ENCODE data around the gene FCRL1. TPM values are rescaled to one million over a fixed set of nuclear protein-coding genes. Genes with fewer than 3 reads are reported as not detected.
A peak's percentile ranks its signal among the peaks of the same experiment; 100 is the strongest.

FCRL1 gene
- total RNA-seq: not detected in 2 replicates

DNA sequence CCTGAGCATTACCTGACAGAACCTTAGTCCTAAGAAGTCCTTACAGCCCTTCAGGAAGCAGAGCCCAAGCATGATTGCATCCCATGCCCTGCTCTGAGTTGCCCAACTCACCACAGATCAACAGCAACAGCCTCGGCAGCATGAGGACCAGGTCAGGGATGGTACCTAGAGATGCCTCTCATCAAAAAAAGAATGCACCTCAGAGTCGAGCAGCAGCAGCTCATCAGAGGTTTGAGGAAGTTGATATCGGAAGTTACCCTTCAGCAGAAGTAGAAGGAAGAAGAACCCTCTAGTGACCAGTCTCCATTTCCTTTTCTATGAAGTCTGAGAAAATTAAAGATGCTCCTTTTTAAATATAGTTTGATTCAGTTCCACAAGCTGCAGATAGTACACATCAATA lies at the start of gene FCRL1:
Gene FCRL1 (minus strand): TSS at position 225 of the 400 bp plus-strand sequence. CDS start 83 bp downstream, at position 142.
- DNase-seq: no peak

- DNase-seq: no peak
Observed at GRCh38 chr1:157868654-157869053, 48.7 kb upstream of the FCRL1 start.

DNA sequence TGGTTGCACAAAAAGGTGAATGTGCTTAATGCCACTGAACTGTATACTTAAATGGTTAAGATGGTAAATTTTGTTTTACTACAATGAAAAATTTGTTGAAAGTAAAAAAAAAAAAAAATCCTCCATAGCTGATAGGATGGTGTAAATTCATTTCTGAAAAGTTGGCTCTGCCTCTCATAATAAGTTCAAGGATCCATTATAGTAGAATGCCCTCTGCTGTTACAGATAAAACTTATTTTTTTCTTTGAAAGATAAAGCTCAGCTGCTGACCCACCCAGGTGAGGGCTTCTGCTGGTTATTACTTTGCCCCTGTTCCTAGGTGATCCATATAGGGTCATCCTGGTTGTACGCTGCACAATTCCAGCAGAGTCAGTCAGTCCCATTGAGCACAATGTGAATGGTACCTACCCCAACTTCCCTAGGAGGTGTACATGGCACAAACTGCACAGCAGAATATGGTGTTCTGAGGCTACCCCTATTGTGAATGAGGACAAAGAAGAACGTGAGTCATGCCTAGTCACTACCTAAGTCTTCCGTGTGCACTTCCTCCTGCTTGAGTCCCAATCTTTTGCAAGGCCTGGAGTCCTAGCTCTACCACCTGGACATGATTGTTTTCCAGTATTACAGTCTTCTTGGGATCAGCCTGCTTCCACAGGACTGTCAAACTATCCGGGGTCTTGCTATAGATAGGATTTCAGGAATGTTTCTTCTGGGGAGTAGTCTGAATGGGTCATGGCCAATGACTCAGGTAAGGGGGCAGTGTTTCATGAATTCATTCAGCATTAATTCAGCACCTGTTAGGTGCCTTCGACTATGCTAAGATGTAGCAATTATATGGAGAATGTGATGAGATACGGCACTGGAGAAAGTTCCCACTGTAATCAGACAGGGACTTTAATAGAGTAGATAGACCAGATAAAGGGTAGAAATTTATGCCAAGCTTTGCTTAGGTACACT lies 42.5 kb upstream of the FCRL1 start:
- DNase-seq: peak; percentile 13

DNA sequence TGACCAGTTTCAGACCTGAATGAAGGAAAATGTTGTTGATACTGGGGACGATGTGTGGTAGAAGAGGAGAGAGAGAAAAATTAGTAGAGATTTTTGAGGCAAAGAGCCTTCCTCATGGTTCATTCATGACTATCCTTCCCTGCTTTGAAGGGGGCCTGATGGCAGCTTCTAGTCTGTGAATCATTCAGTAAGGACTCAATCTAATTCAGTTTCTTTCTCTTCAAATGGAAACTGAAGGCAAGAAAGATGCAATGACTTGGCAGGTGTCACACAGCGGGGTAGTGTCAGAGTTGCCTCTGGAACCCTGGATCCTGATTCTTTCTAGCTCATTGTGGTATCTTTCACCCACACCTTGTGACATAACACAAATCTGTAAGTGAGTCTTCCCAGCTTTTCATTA lies 36.6 kb upstream of the FCRL1 start:
- DNase-seq: no peak

GRCh38 chr1:157852476-157852875 lies 32.6 kb upstream of the FCRL1 start:
- DNase-seq: no peak

GRCh38 chr1:157849229-157849875 lies 29.4 kb upstream of the FCRL1 start:
- DNase-seq: no peak

DNA sequence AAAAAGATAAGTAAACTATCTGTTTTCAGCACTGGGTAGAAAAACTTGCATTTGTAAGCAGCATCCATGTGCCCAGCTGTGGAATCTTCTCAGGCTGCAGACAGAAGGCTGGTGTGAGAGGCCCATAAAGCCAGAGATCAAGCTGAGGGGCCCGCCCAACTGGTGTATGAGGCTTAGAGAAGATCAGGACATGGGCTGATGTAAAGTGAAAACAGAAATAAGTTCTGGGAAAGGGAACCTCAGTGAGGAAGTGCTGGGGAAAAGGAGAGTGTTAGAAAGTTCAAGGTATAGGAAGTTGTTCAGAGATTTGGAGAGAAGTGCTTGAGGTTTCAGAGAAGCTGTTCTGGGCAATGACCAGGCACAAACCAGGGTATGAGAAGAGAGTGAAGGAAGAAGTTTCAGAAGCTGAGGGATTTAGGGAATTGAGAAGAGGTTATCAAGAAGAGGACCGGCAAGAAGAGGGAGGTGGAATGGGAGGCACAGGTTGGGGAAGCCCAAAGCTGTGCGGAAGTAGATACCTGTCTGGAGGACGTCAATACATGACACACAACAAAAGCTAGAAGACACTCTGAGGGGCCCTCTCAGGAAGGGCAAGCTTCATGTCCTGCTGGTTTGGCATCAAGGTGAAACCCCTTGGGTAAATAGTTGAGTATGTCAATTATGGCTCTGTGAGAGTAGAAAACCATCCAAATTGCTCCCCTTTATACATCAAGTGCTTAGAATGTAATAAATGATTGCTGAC lies 24.3 kb upstream of the FCRL1 start:
- DNase-seq: no peak

- no peak for DNase-seq
Observed at GRCh38 chr1:157842939-157843338, 23.0 kb upstream of the FCRL1 start.

DNA sequence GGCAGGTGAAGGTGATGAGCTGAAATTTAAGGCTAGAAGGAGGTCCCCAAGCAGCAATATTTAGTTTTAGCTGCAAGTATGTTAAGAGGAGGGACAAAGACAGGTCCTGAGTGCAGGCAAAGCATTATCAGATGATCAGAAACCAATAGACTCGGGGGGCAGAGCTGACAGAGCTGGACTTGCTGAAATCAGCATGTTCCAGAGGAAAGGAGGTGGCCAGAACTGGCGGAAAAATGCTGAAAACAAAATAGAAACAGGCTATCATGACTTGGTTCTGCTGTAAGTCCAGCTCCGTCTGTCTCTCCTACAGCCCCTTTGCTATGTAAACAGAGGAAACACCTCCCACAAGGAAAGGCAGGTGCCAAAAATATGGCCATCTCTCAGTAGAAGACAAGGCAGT lies 21.8 kb upstream of the FCRL1 start, which contains the start of gene CD5L:
Gene CD5L (minus strand): TSS at position 101 of the 400 bp plus-strand sequence. CDS start 107 bp downstream, outside the sequence.
- no peak for DNase-seq

GRCh38 chr1:157838966-157839365 lies 19.0 kb upstream of the FCRL1 start:
- DNase-seq: no peak

GRCh38 chr1:157834430-157834829 lies 14.5 kb upstream of the FCRL1 start:
- DNase-seq: no peak

- DNase-seq: no peak
Observed at GRCh38 chr1:157833145-157833544, 13.2 kb upstream of the FCRL1 start.

GRCh38 chr1:157831968-157832626 lies 12.2 kb upstream of the FCRL1 start:
- no peak for DNase-seq

GRCh38 chr1:157830887-157831286 lies 11.0 kb upstream of the FCRL1 start:
- no peak for DNase-seq

- DNase-seq: no peak
Observed at GRCh38 chr1:157829711-157830110, 9.8 kb upstream of the FCRL1 start.

DNA sequence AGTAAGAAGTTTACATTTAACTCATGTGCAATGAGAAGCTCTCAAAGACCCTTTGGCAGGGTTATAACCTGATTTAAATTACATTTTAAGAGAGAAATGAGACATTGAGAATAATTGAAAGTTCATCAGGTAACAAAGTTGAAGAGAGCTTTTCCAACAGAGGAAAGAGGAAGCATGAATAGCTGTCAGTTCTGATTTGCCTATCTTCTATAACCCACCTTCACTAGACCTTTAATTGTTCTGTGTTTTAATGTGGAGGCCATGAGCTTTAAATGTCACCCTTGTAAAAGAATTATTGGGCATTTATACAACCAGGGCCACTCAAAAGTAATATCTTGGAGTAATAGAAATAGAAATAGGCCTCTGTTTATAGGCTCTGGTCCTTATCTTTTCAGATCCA lies 9.3 kb upstream of the FCRL1 start:
- no peak for DNase-seq

DNA sequence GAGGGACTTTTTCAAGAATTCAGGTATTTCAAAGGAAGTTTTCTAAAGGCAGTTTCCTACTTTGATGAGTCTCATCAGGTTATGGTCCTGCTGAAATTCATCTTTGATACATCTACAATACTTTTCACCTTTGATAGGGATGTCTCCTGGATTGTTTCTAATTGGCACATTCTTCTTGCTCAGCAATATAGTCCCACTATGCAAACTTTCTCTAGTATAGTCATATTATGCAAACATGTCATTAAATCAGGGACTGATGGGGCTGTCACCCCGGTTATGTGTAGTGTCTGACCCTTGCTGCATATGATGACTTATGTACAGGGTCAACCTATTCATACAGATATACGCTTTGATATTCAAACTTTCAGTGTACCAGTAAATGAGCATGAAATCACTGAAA lies 379 bp upstream of the FCRL1 start:
- no peak for DNase-seq

- DNase-seq: no peak
Observed at GRCh38 chr1:157819215-157819614, 705 bp downstream of the FCRL1 start.

DNA sequence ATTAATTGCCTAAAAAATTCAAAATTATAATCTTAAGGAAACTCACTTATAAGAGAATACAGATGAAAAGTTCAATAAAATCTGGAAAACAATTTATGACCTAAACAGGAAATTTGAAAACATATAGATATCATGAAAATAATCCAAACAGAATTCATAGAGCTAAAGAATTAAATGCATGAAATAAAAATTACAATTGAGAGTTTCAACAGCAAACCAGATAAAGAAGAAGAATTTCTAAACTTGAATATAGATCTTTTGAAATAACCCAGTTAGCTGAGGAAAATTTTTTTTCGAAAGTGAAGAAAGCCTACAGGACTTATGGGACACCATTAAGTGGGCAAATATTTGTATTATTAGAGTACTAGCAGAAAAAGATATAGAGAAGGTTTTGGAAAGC lies 6.7 kb downstream of the FCRL1 start:
- DNase-seq: no peak

DNA sequence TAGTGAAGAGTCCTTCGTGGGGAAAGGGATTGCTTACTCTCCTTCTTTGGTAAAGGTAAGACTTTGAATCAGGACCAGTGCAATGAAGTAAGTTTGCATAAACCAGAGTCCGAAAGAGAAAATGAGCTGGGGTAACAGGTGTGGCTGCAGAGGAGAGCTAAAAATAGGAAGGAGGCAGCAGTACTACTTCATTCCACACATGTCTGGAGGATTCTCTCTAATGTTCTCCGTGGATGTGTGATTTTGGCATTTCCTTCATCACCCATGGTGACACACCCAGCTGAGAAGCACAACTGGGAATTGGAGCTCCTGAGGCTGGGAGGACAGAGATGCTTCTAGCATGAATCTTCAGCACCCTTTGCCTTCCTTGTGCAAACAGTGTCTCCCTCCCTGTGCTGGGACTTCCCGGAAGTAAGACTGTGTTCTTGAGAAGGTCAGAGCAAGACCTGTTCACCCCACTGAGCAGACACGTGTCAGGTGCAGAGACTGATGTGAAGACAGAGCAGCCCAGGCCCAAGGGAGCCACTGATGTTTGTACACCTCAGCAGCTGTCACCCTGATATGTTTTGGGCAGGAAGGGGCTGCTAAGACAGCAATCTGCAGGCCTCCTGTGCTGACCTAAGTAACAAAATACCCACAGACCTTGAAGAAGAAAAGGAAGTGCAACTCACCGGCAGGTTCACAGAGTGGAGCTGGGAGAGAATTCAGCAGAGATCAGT lies 13.3 kb downstream of the FCRL1 start:
- no peak for DNase-seq

DNA sequence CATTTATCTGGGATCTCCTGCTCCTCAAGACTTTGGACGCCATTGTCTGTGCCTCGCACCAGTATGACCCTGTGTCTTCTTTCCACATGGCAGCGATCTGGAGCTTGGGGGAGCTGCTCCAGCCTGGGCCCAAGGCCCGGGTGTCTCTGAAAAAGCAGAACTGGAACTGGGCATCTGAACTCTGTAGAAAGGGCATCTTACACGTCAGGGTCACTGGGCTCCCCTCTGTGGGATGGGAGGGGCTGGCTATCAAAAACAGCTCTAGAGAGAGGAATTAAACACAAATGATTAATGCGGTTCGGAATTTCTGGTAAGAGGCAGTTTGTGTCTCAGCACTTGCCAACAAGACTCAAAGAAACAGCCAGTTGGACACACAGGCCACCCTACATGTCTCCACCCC lies 16.1 kb downstream of the FCRL1 start:
- no peak for DNase-seq

GRCh38 chr1:157799996-157800395 lies 19.9 kb downstream of the FCRL1 start:
- no peak for DNase-seq
